ENCODE measurements around the gene ODF2. TPM values are rescaled to one million over a fixed set of nuclear protein-coding genes. Genes with fewer than 3 reads are reported as not detected.

The ODF2 gene
- total and polyA plus RNA-seq, 10 of the 15 experiments (the other 5 are each of a cell fraction or from before 2014, with no cell fraction given), result 8.7 to 65.1 (median 38.5) TPM

- TF ChIP-seq NFYB (IDR thresholded peaks at IDR 0.05; ENCODE audit: insufficient read depth, low read depth, low read length), result no peak
- no peak for TF ChIP-seq EGR1 (IDR thresholded peaks at IDR 0.05; ENCODE audit: borderline replicate concordance in 1 of 2, low read depth in 2 of 2, low read length in 2 of 2)
- TF ChIP-seq POLR2AphosphoS2 (IDR thresholded peaks at IDR 0.05; ENCODE audit: low read depth, low read length), result no peak
- TF ChIP-seq ZNF217 (IDR thresholded peaks at IDR 0.05), result no peak
- no peak for TF ChIP-seq CBX3 (IDR thresholded peaks at IDR 0.05; ENCODE audit: borderline replicate concordance, low read depth)
Observed at GRCh38 chr9:128532581-128532980, 76.8 kb downstream of the ODF2 start (continued).

- ChIA-PET SMC1A (ENCODE audit: uncharacterized antibody, unreplicated experiment) (interaction anchor here (1.1 to 2.1 kb wide), 4 partner anchors 10 to 179 kb away, joined by 3 to 5 read pairs (median 4); no protein-coding TSS in a partner anchor), CTCF (interaction anchor here (0.6 to 1.0 kb wide), 5 partner anchors 11 to 1236 kb away, joined by 3 to 5 read pairs (median 3); no protein-coding TSS in a partner anchor), POLR2A (interaction anchor here (0.6 to 2.0 kb wide), 3 partner anchors 11 to 103 kb away, joined by 3 to 8 read pairs (median 3); partner anchors contain the start of gene SPTAN1), RAD21 (ENCODE audit: unreplicated experiment) (interaction anchor here (1.2 kb wide), 1 partner anchor 10 kb away, joined by 4 read pairs; no protein-coding TSS in a partner anchor)
- Histone ChIP-seq H3K4me1 (ENCODE audit: control insufficient read depth, insufficient read depth, low read length) (no peaks in the 10 kb centered on the region), H4K20me1 (ENCODE audit: control insufficient read depth, insufficient read depth) (no peaks in the 10 kb centered on the region), H3K27ac (ENCODE audit: control insufficient read depth, insufficient read depth) (no peak overlapping the region), H3K4me3 (no peak overlapping the region), H3K9ac (ENCODE audit: control insufficient read depth, insufficient read depth, low read length) (no peak overlapping the region), H3K36me3 (ENCODE audit: control insufficient read depth in 2 of 2, insufficient read depth in 2 of 2, low read length in 1 of 2) (peaks cover 5 to 22% of the 10 kb centered on the region in 2 experiments), H2AFZ (ENCODE audit: control insufficient read depth, low read depth, low read length) (no peak overlapping the region), H3K9me3 (replicated peaks; ENCODE audit: control insufficient read depth, insufficient read depth, low read length) (no peaks in the 10 kb centered on the region), H3K27me3 (replicated peaks in 1 of 2; ENCODE audit: control insufficient read depth in 2 of 2, insufficient read depth in 2 of 2, low read length in 1 of 2) (no peaks in the 10 kb centered on the region), H3K4me2 (ENCODE audit: control insufficient read depth, insufficient read depth) (no peak overlapping the region), H3K79me2 (ENCODE audit: control insufficient read depth, insufficient read depth, low read length) (no peaks in the 10 kb centered on the region)
- TF ChIP-seq POLR2A (IDR thresholded peaks at IDR 0.05; ENCODE audit: low read depth, low read length) (no peak), CBFB (IDR thresholded peaks at IDR 0.05; ENCODE audit: low read depth) (no peak), IRF3 (IDR thresholded peaks at IDR 0.05) (no peak), RCOR1 (conservative IDR thresholded peaks at IDR 0.05; ENCODE audit: low read depth, low read length) (no peak), IRF4 (IDR thresholded peaks at IDR 0.05; ENCODE audit: low read depth, low read length) (no peak), ATF7 (IDR thresholded peaks at IDR 0.05; ENCODE audit: low read depth) (no peak), WRNIP1 (IDR thresholded peaks at IDR 0.05; ENCODE audit: borderline replicate concordance, low read depth, low read length) (no peak), BCL3 (IDR thresholded peaks at IDR 0.05; ENCODE audit: borderline replicate concordance, insufficient read depth, low read depth, low read length, poor library complexity, severe bottlenecking) (no peak), ZNF687 (IDR thresholded peaks at IDR 0.05) (no peak), BACH1 (IDR thresholded peaks at IDR 0.05; ENCODE audit: borderline replicate concordance) (no peak)
- no peak for ATAC-seq
- intact Hi-C loops (cut with micrococcal nuclease; ENCODE audit: unreplicated experiment) (no loop called here), in situ Hi-C loops (cut with MboI) (no loop called here)
- WGBS (ENCODE audit: insufficient coverage, insufficient replicate concordance, low lambda C conversion rate, missing lambda C conversion rate), result 93% methylated on average over 3 of the region's 3 CpGs
- DNase-seq (ENCODE audit: low read depth, low spot score), result no peak
- BruUV-seq (replicated peaks), result no TSS peak
- FAIRE-seq, result no peak
Observed at GRCh38 chr9:128540634-128541360, 85.0 kb downstream of the ODF2 start.
